NCI-H2196 treated with DMSO at 0.1 percent for 48 hours (cell line): ENCODE data around the gene FKBP15.
A peak's percentile ranks its signal among the peaks of the same experiment; 100 is the strongest.
"Not testable (repeated sequence)": the region's sequence is repeated elsewhere in the genome, so short reads cannot be mapped to it uniquely, and the experiment has no call there.

Experiments used
- DNase-seq: peaks from one replicate; lab custom pipeline; 2025; ENCODE audit not compliant: unreplicated experiment; lab: John Stamatoyannopoulos, UW

Gene FKBP15

GRCh38 chr9:113150670-113151611 lies 70.1 kb downstream of the FKBP15 start, which contains the start of gene SLC31A2:
TSS of gene SLC31A2 (plus strand) at chr9:113151007. CDS start at chr9:113151075, 68 bp downstream.
- peak; percentile 75 for DNase-seq

DNA sequence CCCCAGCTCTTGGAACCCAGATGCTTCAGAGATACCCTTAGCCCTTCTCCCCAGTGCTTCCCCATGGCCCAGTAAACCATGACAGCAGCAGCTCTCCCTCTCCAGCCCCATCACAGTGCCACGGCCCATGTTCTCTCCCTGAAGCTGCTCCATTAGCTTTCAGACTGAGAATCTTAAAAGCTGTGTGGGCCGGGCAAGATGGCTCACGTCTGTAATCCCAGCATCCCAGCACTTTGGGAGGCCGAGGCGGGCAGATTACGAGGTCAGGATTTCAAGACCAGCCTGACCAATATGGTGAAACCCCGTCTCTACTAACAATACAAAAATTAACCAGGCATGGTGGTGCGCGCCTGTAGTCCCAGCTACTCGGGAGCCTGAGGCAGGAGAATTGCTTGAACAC lies 71.5 kb downstream of the FKBP15 start:
- not testable (repeated sequence) for DNase-seq

DNA sequence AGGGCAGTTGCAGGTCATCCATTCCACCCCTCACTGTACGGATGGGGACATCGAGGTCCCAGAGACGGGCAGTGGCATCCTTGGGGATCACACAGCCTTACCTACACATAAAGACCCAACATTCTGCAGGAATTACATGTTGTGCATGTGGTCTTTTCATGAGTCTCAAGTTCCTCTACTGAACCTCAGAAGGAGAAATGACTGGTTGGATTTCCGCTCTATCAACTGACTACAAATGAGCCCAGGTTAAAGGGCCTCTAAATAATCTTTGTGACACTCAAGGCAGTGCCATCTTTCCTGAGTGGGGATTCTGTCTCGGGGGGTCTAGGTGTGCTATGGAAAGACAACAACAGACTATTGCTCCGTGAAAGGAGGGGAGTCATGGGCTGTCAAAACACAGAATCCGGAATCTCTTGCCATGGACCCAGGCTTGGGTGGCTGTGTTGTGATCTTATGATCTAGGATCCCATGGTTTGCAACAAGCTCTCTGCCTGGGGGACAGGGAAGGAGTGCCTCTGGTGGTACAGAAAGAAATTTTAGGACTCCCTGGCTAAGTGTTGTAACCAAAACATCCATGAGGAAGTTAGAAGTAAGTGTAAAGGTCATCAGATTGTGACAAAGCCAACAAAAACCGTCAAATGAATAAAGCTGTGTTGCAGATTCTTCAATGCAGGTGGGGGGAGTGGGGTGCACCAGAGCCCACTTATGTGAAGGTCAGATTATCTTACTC lies 72.1 kb downstream of the FKBP15 start:
- DNase-seq = no peak

DNA sequence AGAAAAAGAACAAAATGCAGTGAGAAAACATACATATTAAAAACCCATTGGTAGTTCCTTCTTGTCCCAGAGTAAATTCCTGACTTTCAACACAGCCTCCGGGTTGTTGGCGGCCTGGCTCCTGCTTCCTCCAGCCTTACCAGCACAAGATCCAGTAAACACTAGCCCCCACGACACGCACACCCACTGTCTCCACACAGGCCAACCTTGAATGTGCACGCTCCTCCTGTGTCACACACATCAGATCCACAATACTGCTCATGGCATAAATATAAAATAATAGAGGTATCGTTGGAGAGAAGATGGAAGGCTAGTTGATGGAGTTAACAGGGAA lies 72.7 kb downstream of the FKBP15 start:
- DNase-seq = no peak

- DNase-seq = no peak
Observed at GRCh38 chr9:113143432-113144227, 77.4 kb downstream of the FKBP15 start.

- DNase-seq = not testable (repeated sequence)
Observed at GRCh38 chr9:113140896-113141295, 80.2 kb downstream of the FKBP15 start.

- no peak for DNase-seq
Observed at GRCh38 chr9:113139953-113140352, 81.1 kb downstream of the FKBP15 start.

DNA sequence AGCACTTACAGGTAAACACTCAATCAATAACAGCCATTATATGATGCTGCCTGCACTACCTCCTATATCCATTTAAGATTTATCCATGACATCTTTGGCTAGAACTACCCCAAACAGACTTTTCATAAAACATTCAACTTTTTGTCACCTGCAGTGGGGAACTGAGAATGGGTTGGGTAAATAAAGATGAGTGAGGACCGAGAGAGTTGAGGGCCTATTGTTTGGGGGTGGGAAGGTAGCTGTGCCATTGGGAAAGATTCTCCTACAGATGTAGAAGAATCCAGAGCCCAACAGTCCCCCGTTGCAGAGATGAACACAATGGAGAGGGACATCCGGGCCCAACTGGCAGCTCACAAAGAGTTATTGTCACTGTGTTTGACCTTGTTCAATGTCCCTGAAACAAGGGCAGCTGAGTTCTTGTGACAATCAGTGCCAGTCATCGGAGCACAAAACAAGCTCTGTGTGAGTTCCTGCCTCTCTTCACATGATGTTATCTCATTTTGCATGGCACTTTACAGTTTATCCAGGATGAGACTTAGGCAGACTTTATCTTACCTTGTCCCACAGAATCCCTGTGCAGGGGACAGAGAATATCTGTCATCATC lies 81.8 kb downstream of the FKBP15 start:
- no peak for DNase-seq

DNA sequence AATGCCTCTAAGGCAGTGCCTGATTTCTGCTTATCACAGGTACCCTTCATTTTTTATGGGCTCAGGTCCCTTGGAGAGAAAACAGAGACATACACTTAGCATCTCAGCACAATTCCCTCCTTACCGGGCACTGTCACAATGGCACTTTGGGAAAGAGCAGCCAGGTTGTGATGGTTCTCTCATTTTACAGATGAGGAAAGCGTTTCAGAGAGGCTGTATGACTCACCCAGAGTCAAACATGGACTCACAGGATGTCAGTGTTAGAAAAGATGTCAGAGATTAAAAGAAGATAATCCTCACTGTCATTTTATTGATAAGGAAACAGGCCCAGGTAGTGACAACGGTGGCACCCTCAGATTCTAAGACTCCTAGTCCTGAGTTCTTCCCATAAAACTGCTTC lies 82.3 kb downstream of the FKBP15 start:
- DNase-seq = no peak

DNA sequence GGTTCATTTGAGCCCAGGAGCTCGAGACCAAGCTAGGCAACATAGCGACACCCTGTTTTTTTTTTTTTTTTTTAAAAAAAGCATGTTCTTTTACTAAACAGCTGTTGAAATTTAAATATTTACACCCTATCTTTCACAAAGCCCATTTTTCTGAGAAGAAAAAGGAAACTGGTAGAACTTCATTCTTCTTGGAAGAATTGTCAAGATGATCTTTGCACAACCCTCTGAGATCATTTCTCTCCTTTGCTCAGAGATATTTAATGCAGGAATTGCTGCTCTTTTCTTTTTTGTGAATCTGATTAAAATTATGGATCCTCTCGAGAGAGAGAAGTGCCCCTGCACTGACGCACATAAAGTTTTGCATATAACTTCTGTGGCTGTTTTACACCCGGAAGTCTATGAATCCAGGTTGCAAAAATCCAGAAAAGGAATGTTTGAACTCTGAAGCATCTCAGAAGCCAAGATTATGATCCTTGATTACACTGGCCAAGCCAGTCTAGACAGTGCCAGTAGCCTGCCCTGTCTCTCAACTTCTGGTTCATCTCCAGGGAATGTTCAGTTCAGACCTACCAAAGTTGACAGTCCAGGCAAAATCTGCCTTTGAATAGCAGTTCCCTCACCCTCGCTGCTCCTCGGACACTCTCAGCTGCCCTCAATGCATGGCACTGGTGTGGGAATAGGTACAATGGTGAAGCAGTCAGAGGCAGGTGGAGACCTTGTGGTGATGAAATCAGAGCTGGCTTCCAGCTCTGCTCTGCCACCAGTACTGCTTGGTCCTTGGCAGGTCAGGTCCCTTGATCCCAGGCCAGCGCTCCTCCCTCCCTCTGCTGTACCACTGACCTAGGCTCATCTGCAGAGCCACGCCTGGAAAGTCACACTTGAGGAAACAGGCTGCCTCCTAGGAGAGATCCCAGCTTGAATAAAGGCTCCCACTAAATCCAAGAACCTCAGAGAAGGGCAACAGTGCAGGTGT lies 83.6 kb downstream of the FKBP15 start:
- DNase-seq = peak; percentile 11

DNA sequence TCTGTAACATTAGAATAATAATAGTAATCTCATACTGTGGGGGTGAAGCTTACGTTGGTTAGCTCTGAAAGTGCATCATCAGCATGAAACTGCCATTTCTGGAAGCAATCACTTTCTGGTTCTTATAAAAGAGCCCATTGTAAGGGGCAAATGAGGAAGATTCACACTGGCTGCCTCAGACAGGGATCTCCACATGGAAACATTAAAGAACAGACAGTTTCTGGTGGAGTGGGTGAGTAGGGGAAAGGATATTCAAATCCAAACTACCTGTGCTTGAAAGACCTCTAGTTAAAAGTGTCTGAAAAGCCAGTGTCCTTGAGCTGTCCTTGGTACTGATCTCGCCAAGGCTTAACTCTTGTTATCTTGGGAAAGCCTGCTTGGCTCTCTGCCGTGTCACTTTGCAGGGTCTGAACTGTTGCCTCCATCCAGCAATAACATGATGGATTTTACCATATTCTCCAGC lies 89.4 kb downstream of the FKBP15 start:
- no peak for DNase-seq

GRCh38 chr9:113129884-113130283 lies 91.2 kb downstream of the FKBP15 start:
- DNase-seq = no peak

GRCh38 chr9:113129466-113129865 lies 91.6 kb downstream of the FKBP15 start:
- DNase-seq = no peak

DNA sequence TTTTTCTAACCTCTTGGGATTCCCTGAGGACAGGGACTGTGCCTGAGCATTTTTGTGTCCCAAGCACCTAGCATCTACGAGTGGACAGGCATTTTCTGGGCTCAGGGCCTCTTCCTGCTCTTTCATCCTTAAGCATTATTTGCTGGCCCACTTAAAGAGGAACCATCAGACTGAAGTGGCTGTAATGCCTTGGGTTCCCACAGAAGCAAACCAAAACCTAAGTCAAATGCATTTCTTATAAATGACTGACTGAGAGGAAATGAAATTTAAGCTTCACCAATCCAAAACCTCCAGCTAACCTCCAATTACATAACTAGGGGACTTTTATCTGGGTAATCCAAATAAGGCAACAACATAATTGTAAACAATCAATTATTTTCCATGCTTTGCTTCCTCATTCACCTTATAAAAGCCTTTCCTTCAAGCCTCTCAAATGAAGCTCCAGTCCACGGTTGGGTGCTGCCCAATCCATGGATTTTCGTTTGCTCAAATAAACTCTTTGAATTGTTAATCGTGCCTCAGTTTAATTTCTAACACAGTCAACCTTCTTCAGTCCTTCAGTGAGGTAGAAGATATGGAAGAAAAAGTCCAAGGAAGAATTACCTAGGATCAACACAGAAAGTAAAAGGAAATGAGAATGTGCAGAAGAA lies 95.6 kb downstream of the FKBP15 start:
- DNase-seq = no peak

- not testable (repeated sequence) for DNase-seq
Observed at GRCh38 chr9:113118829-113119228, 102.2 kb downstream of the FKBP15 start.
